ENCODE results near the gene ANKRD22. TPM values are rescaled to one million over a fixed set of nuclear protein-coding genes. Genes with fewer than 3 reads are reported as not detected.

The ANKRD22 gene
- total and polyA plus RNA-seq, 9 of the 15 experiments (the other 6 are each of a cell fraction or from before 2014, with no cell fraction given) = not detected

GRCh38 chr10:88881320-88881719, 29.7 kb upstream of the ANKRD22 start:
- BruUV-seq (replicated peaks) = no TSS peak
- FAIRE-seq = no peak

More at GRCh38 chr10:88881320-88881719, 29.7 kb upstream of the ANKRD22 start:
- POLR2A ChIA-PET = no interaction called here
- H3K4me2 ChIP-seq (ENCODE audit: insufficient read depth, low read length) = no peak overlapping the region
- CTCF ChIA-PET (ENCODE audit: low intra/inter-chr PET ratio) = no interaction called here
- no peaks in the 10 kb centered on the region for H3K9me3 ChIP-seq (replicated peaks; ENCODE audit: control insufficient read depth, insufficient read depth, low read depth, low read length)
- no peaks in the 10 kb centered on the region for H3K9me1 ChIP-seq (ENCODE audit: control insufficient read depth, insufficient read depth, low read length)
- no peak overlapping the region for H3K9ac ChIP-seq (ENCODE audit: insufficient read depth in 1 of 2, low read depth in 2 of 2, low read length in 2 of 2)
- H2AFZ ChIP-seq (ENCODE audit: low read depth, low read length) = no peak overlapping the region
- intact Hi-C loops (cut with micrococcal nuclease) (no loop called here), in situ Hi-C loops (cut with MboI) (no loop called here)
- no peak overlapping the region for H3K27ac ChIP-seq (ENCODE audit: extremely low read depth, low read depth, low read length)
- ATAC-seq (no peak), DNase-seq (ENCODE audit: extremely low read depth in 1 of 4, low spot score in 3 of 4) (no peak)
- no peaks in the 10 kb centered on the region for H3K36me3 ChIP-seq (ENCODE audit: control insufficient read depth, insufficient read depth, low read length)
- no peak overlapping the region for H3K4me3 ChIP-seq
- H4K20me1 ChIP-seq (replicated peaks; ENCODE audit: control insufficient read depth, insufficient read depth, low read length) = no peaks in the 10 kb centered on the region
- H3K4me1 ChIP-seq (replicated peaks in 1 of 2; ENCODE audit: control insufficient read depth in 2 of 2, insufficient read depth in 2 of 2, low read length in 2 of 2) = peaks cover 0 to 10% of the 10 kb centered on the region in 2 experiments; a peak in 2 of 5 replicates
- TF ChIP-seq REST (IDR thresholded peaks at IDR 0.05; ENCODE audit: borderline replicate concordance) (no peak), REST (CRISPR knock-in tag; IDR thresholded peaks at IDR 0.05; ENCODE audit: low read depth) (no peak), ZBTB12 (CRISPR knock-in tag; IDR thresholded peaks at IDR 0.05) (no peak), THRB (CRISPR knock-in tag; conservative IDR thresholded peaks at IDR 0.05) (no peak), MLX (CRISPR knock-in tag; conservative IDR thresholded peaks at IDR 0.05) (no peak), ELF1 (tag; IDR thresholded peaks at IDR 0.05) (no peak), MTA3 (IDR thresholded peaks at IDR 0.05; ENCODE audit: borderline replicate concordance) (no peak), ZBTB9 (CRISPR knock-in tag; IDR thresholded peaks at IDR 0.05) (no peak)
- peaks cover 0 to 14% of the 10 kb centered on the region in 2 experiments; a peak in 2 of 5 replicates for H3K27me3 ChIP-seq (ENCODE audit: control insufficient read depth in 2 of 2, insufficient read depth in 2 of 2, low read length in 2 of 2)
- H3K79me2 ChIP-seq (ENCODE audit: control insufficient read depth, insufficient read depth, low read length) = no peaks in the 10 kb centered on the region
- WGBS (ENCODE audit: insufficient coverage, low coverage, missing lambda C conversion rate) = 0% methylated on average over 6 of the region's 6 CpGs

All from K562 (cell line).